Astrocyte of the spinal cord (primary cell): ENCODE results near the gene TNS1.
A peak's percentile ranks its signal among the peaks of the same experiment; 100 is the strongest.

Experiments used
- DNase-seq: peaks from one replicate; pipeline ENCODE4 v3.0.0; 2011; ENCODE audit warnings: low read depth, low spot score
- H3K4me3 ChIP-seq: 2 replicates; pipeline ENCODE4 v1.5.1; 2011; ENCODE audit warnings: low read depth, mild to moderate bottlenecking, low read length, moderate library complexity
- CTCF ChIP-seq: IDR thresholded peaks from 2 replicates; pipeline ENCODE4 v1.5.1; 2012; ENCODE audit warnings: low read depth, mild to moderate bottlenecking, low read length, inconsistent platforms
- in situ Hi-C: cut with HindIII; loops from 2 replicates; pipeline ENCODE4 v1.10.0; 2017; ENCODE audit warnings: low sequenced_read_pairs

TNS1 gene

GRCh38 chr2:217889656-217890055 lies 113.1 kb downstream of the TNS1 start:
- no peak overlapping the region for H3K4me3 ChIP-seq
- in situ Hi-C loops: no loop called here

GRCh38 chr2:217887841-217888701 lies 114.7 kb downstream of the TNS1 start:
- TF ChIP-seq CTCF: no peak
- in situ Hi-C loops: no loop called here
- no peak for DNase-seq
- no peak overlapping the region for H3K4me3 ChIP-seq

More at GRCh38 chr2:217889656-217890055, 113.1 kb downstream of the TNS1 start:
- DNase-seq: no peak
- TF ChIP-seq CTCF: no peak

GRCh38 chr2:217886720-217887309 lies 116.0 kb downstream of the TNS1 start:
- in situ Hi-C loops: no loop called here
- H3K4me3 ChIP-seq: no peak overlapping the region
- peak; percentile 65 for DNase-seq
- TF ChIP-seq CTCF: peak; percentile 73

- no peak overlapping the region for H3K4me3 ChIP-seq
- no peak for DNase-seq
- TF ChIP-seq CTCF: no peak
- in situ Hi-C loops: no loop called here
These were observed 116.7 kb downstream of the TNS1 start for GRCh38 chr2:217886091-217886490.

GRCh38 chr2:217884985-217885384 lies 117.8 kb downstream of the TNS1 start:
- in situ Hi-C loops: no loop called here

GRCh38 chr2:217880891-217881290 lies 121.9 kb downstream of the TNS1 start:
- no peak overlapping the region for H3K4me3 ChIP-seq
- TF ChIP-seq CTCF: no peak
- peak; percentile 13 for DNase-seq
- in situ Hi-C loops: no loop called here

More at GRCh38 chr2:217884985-217885384, 117.8 kb downstream of the TNS1 start:
- no peak overlapping the region for H3K4me3 ChIP-seq
- DNase-seq: no peak
- no peak for TF ChIP-seq CTCF
